Right atrium auricular region (tissue), 2 donors: Measurements from ENCODE around the gene PSRC1. TPM values are rescaled to one million over a fixed set of nuclear protein-coding genes. Genes with fewer than 3 reads are reported as not detected.

Source experiments
- DNase-seq: peaks from one replicate; pipeline ENCODE4 v3.0.0-alpha.2; 2019; ENCODE audit warnings: low spot score
- H3K27ac ChIP-seq, 2 donors: fragments of 200-600 bp; sonication (generic); 1 replicate in 1 of 2; 2 replicates in 1 of 2; pipeline ENCODE4 v1.5.1; 2016 to 2019
- H3K27me3 ChIP-seq, 2 donors: fragments of 200-600 bp; sonication (generic); one replicate each; pipeline versions ENCODE4 v1.5.1 to v1.6.0; 2017 to 2019
- H3K36me3 ChIP-seq: fragments of 200-600 bp; sonication (generic); one replicate; pipeline ENCODE4 v1.5.1; 2016
- H3K4me1 ChIP-seq, 2 donors: fragments of 200-600 bp; sonication (generic); one replicate each; pipeline versions ENCODE4 v1.5.1 to v1.6.0; 2017 to 2019
- H3K4me3 ChIP-seq, 2 donors: fragments of 200-600 bp; sonication (generic); 1 replicate in 1 of 2; 2 replicates in 1 of 2; pipeline ENCODE4 v1.5.1; 2017 to 2019; ENCODE audit warnings: mild to moderate bottlenecking in 1 of 2, moderate library complexity in 1 of 2
- H3K9me3 ChIP-seq, 2 donors: fragments of 200-600 bp; sonication (generic); one replicate each; pipeline ENCODE4 v1.5.1; 2019
- CTCF ChIP-seq, 2 donors: fragments of 200-600 bp; sonication (generic); IDR thresholded peaks; one replicate each; pipeline ENCODE4 v1.5.1; 2019; ENCODE audit warnings: antibody characterized with exemption in 2 of 2
- total RNA-seq, 2 donors: library from RNA; depleted of rRNA; stranded (reverse); fragments of >200 nt; gene quantifications; one replicate each; pipeline ENCODE4 v1.1.0, GENCODE V29; 2016

The PSRC1 gene
- total RNA-seq, 2 donors from 2014 or later: 2.2 to 2.4 TPM

- H3K4me3 ChIP-seq: no peak overlapping the region
- no peaks in the 10 kb centered on the region for H3K27me3 ChIP-seq
- no peak for DNase-seq
- TF ChIP-seq CTCF (IDR thresholded peaks at IDR 0.05): no peak
- no peak overlapping the region for H3K27ac ChIP-seq
- H3K4me1 ChIP-seq: peaks cover 0 to 13% of the 10 kb centered on the region in 2 donors
- H3K36me3 ChIP-seq: peaks cover 10% of the 10 kb centered on the region
- no peaks in the 10 kb centered on the region for H3K9me3 ChIP-seq
Observed at GRCh38 chr1:109261578-109261977, 21.4 kb downstream of the PSRC1 start.

DNA sequence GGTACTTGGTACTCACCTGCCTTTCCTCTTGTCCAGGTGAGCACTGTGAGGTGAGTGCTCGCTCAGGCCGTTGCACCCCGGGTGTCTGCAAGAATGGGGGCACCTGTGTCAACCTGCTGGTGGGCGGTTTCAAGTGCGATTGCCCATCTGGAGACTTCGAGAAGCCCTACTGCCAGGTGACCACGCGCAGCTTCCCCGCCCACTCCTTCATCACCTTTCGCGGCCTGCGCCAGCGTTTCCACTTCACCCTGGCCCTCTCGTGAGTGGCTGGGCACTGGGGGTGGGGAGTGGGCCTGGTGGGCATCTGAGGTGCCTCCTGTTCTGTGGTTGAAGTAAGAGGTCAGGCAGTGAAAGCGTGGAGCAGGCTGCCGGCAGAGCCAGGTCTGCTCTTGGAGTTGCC is 21.9 kb downstream of the PSRC1 start:
- no peak overlapping the region for H3K4me3 ChIP-seq
- no peak overlapping the region for H3K27ac ChIP-seq
- H3K4me1 ChIP-seq: peaks cover 0 to 16% of the 10 kb centered on the region in 2 donors
- no peak for DNase-seq
- peaks cover 10% of the 10 kb centered on the region for H3K36me3 ChIP-seq
- H3K9me3 ChIP-seq: no peaks in the 10 kb centered on the region
- H3K27me3 ChIP-seq: no peaks in the 10 kb centered on the region
- TF ChIP-seq CTCF (IDR thresholded peaks at IDR 0.05): no peak

GRCh38 chr1:109259674-109260557 is 23.0 kb downstream of the PSRC1 start:
- no peak for TF ChIP-seq CTCF (IDR thresholded peaks at IDR 0.05)
- no peaks in the 10 kb centered on the region for H3K27me3 ChIP-seq
- DNase-seq: no peak
- peaks cover 0 to 27% of the 10 kb centered on the region in 2 donors for H3K4me1 ChIP-seq
- peaks cover 8% of the 10 kb centered on the region for H3K36me3 ChIP-seq
- no peak overlapping the region for H3K27ac ChIP-seq
- no peak overlapping the region for H3K4me3 ChIP-seq
- no peaks in the 10 kb centered on the region for H3K9me3 ChIP-seq

- no peaks in the 10 kb centered on the region for H3K9me3 ChIP-seq
- no peak overlapping the region for H3K4me3 ChIP-seq
- peaks cover 0 to 34% of the 10 kb centered on the region in 2 donors for H3K4me1 ChIP-seq
- H3K27me3 ChIP-seq: no peaks in the 10 kb centered on the region
- no peak for DNase-seq
- TF ChIP-seq CTCF (IDR thresholded peaks at IDR 0.05): no peak
- H3K27ac ChIP-seq: no peak overlapping the region
- H3K36me3 ChIP-seq: peaks cover 6% of the 10 kb centered on the region
Observed at GRCh38 chr1:109258481-109259466, 24.2 kb downstream of the PSRC1 start.

DNA sequence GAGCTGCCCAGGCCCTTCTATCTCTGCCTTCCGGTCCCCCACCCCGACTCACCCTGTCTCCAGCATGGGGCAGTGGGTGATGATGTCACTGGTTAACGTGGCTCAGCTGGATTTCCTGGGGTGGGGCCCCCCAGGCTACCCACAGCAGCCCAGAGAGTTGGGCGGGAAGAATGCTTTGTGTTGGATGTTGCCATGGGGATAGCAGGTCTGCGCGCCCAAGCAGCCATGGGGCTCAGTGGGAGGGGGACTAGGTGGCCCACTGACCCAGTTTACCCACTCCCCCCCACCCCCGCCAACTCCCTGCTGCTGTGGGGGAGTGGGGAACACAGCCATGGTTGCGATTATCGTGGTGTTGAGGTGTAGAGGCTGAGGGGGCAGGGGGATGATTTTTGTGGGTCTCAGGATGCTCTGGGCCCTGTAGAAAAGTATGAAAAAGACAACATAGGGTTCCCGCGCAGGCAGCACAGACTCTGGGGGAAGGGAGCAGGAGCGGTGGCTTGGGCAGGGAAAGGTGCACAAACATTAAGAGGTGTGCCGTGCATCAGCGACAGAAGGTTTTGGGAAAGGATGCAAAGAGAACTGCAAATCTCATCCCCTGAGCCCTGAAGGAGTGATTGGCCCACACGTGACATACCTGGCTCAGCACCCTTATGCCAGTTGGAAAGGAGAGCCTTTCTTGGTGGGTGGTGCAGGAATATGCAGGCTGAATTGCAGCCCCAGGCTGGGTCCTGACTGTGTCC is 25.1 kb downstream of the PSRC1 start:
- Histone ChIP-seq H3K9me3 (no peaks in the 10 kb centered on the region), H3K27me3 (no peaks in the 10 kb centered on the region), H3K27ac (no peak overlapping the region), H3K4me3 (no peak overlapping the region), H3K4me1 (peaks cover 0 to 35% of the 10 kb centered on the region in 2 donors), H3K36me3 (peaks cover 6% of the 10 kb centered on the region)
- TF ChIP-seq CTCF (IDR thresholded peaks at IDR 0.05): no peak
- DNase-seq: no peak
